HG03045 (cell line): ENCODE data around the gene MRGPRD.
"Not testable (repeated sequence)": the region's sequence is repeated elsewhere in the genome, so short reads cannot be mapped to it uniquely, and the experiment has no call there.

Experiments used
- ATAC-seq: cut with Tn5 transposase; IDR thresholded peaks from one replicate; pipeline ENCODE4 v1.9.1; 2021; ENCODE audit warnings: mild to moderate bottlenecking, moderate library complexity; ENCODE audit not compliant: unreplicated experiment

Gene MRGPRD

GRCh38 chr11:69006816-69007215 lies 26.0 kb upstream of the MRGPRD start:
- no peak for ATAC-seq

DNA sequence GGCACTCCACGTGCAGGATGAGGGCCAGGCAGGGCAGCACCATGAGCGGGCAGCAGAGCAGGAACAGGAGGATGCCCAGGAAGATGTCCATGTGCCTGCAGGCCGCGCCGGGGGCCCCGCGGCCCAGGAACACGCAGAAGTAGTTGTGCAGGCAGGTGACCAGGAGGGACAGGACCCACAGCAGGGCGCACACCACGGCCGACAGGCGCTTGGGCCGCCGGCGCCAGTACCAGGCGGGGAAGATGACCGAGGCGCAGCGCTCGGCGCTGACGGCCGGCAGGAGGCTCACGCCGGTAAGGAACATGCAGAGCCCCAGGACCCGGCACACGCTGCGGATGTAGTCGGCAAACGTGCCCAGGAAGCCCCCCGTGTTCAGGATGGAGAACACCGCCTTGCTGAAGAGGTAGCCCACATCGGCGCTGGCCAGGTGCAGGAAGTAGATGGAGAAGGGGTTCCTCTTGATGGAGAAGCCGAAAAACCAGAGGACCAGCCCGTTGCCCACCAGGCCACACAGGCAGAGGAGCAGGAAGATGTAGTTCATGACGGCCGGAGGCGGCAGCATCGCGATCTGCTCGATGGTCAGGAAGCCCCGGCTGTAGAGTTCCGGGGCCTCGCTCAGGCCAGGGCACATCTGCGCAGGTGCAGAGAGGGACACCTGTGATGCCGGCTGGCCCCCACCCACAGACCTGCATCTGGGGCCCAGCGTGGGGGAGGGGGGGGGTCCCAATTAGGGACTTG lies 25.0 kb upstream of the MRGPRD start:
- ATAC-seq, result no peak

DNA sequence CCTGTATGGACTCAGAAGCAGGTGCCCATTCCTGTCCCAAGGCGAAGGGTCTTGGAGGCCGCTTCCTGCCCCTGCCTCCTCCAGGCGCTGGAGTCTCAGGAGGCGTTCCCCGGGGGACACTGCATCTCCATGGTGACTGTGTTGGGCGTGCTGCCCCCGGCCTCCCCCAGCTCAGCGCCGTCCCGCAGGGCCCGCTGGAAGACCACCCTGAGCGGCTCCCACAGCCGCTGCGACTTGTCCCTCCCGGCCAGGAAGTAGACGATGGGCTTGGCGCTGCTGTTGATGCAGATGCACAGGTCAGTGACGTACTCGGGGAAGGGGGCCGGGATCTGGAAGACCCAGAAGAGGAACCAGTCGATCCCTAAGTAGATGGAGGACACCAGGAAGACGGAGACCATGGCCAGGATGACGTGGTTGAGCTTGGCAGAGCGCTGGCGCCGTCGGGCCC lies 24.4 kb upstream of the MRGPRD start:
- no peak for ATAC-seq

GRCh38 chr11:69004411-69005182 lies 23.8 kb upstream of the MRGPRD start:
- ATAC-seq, result no peak

DNA sequence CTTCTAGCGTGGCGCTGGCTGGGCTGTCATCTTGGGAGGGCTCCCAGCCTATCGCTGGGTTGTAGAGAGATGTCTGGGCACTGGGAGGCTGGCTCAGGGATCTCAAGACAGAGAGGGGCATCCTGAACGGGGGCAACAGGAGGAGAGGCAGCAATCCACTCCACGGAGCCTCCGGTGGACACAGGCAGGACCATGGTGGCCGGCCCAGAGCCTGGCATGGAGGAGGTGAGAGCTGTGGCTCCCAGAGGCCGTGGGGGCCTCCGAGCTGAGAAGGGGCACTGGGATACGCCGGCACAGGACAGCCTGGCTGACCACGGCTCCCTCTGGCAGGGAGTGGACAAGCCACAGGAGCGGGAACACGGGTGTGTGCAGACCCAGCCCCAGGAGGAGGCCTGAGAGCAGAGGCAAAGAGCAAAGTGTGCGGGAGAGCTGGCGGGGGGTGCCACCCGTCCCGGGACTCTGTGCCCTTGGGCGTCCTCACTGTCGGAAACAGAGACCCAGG lies 23.1 kb upstream of the MRGPRD start:
- ATAC-seq, result no peak

DNA sequence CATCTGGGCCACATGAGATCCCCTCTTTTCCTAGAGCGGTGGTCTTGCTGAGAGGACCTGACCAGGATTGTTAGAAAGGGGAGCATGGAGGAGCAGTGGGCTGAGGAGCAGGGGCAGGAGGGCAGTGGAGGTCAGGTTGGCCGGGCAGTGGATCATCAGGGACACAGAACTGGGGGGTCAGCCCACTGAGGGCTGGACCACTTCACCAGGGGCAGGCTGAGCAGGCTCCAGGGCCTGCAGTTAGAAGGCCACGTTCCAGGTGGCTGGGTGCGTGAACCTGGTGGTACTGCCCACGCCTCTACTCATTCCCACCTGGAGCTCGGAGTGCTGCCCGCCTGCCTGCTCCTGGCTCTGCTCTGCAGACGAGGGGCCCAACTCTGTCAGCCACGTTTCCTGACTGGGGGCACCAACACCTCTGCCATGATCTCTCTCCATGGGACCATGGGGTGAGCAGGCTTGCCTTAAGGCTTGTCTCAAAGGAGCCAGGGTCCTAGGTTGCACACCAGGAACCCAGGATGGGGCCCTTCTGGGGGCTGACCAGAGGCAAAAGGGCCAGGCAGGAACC lies 22.6 kb upstream of the MRGPRD start:
- no peak for ATAC-seq

GRCh38 chr11:69002570-69003231 lies 21.9 kb upstream of the MRGPRD start:
- no peak for ATAC-seq

DNA sequence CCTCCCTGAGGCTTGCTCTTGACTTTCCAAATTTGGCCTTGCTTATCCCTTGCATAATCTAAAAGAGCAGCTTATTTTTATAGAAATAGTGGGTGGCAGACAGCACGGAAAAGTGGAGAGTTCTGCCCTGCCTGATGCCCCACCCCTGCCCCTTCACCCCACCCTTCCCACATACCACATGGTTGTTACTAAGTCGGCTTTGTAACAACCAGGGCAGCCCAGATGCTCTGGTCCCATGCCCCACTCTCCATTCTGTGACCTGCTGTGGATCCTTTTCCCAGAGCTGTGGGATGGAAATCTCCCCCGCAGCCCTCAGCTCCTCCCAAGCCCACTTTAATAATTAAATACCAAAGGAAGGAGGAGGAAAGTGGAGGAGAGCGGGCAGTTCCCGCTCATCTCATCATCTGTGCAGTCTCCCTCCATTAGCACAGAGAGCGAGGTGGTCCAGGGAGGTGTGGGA lies 21.4 kb upstream of the MRGPRD start:
- no peak for ATAC-seq

- no peak for ATAC-seq
Measured at GRCh38 chr11:69001243-69002081, 20.7 kb upstream of the MRGPRD start.

DNA sequence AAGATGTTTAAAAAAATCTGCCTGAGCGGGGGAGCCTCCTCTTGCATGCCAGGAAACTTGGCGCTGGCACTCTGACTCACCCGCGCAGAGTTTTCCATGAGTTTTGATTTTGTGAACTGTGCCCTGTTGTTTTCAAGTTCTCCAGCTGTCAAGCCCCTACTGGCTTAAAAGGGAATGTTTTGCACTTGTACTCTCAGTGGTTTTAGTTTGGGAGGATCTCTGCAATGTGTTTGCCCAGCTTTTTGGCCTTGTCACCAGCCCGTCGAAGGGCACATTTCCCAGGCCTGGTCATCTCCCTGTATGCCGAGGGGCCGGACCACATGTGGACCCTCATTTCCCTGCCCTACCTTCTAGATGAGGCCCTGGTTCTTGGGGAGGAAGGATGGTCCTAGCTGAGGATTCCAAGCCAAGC lies 20.1 kb upstream of the MRGPRD start:
- no peak for ATAC-seq

- no peak for ATAC-seq
Measured at GRCh38 chr11:69000391-69000790, 19.6 kb upstream of the MRGPRD start.

- ATAC-seq, result not testable (repeated sequence)
Measured at GRCh38 chr11:68999748-69000355, 19.1 kb upstream of the MRGPRD start.

GRCh38 chr11:68999093-68999747 lies 18.4 kb upstream of the MRGPRD start:
- no peak for ATAC-seq

GRCh38 chr11:68998390-68998911 lies 17.7 kb upstream of the MRGPRD start:
- no peak for ATAC-seq

DNA sequence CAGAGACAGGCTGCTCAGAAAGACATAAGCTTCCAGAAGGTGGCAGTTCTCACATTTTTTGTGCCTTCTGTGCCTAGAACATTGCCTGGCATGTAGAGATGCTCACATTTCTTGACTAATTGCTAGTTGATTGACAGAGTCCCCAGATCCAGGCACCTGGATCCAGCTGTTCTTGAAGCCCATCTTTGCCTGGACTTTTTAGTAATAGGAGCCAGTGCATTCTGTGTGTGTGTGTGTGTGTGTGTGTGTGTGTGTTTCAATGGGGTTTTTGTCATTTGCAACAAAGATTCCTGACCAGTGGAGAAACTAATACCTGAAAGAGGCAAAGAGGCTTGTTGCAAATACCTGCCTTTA lies 17.2 kb upstream of the MRGPRD start:
- no peak for ATAC-seq

DNA sequence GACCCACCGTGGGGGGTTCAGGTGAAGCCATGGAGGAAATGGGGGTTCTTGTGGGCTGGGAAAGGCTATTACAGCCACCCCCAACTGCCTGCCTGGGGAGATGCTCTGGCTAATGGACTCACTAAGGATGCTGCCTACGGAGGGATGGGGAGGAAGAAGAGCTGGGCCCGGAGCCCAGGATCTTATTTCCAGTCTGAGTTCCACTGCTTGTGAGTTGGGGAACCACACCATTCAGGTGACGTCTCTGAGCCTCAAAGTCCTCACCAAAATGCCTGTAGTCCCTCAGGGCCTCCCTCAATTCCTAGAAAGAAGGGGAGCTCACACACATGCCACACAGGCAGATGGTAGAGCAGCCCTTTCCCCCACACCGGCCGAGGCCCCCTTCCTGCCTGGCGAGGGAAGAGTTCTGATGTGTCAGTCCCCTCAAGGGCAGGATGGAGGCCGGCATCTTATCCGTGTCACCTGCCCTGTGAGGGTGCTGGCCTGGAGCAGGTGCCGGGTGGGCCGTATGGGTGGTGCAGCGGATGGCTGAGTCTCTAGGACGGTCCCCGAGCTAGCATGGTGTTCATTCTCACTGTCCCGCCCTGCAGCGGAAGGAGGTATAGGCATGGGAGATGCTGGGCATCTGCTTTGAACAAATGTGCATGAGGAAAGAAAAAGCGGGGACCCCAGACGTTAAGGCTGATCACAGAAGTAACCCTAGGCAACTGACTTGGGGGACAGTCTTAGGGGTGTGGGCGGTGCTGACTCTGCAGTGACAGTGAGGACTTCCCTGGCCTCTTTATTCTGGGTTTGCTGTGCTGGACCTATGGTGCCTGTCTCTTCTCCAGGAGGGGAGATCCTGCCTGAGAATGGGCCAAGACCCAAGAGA lies 16.6 kb upstream of the MRGPRD start:
- ATAC-seq, result no peak

DNA sequence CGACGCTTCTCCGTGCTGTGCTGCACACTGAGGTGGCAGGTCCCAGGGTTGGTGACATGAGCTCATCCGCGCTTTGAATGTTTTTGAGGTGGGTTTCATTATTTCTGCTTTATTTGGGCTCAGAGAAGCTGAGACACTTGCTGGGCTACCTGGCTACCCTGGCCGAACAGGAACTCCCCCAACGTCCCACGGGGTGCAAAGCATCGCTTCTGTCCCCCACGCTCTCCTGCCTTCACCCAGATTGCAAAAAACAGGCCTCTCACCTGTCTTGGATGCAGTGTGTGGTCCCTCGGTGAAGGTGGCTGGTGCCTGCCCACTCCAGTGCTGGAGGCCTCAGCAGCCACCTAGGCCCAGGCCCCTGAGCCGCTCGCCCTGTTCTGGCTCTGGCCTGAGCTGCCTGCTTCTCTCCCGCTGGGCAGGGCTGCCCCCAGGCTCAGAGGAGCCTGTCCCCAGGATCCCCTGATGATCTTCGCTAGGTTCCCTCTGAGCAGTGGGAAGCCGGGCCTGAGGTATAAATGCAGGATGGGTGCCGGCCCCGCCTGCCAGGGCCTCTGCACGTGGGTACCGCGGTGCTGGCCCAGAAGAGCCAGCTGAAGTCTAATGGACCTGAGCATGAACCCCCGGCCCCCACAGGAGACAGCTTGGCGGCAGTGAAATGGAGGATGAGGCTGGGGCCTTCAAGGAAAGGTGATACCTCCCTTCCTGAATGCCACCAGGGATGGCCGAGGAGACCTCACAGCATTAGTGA lies 15.8 kb upstream of the MRGPRD start:
- ATAC-seq, result no peak

- no peak for ATAC-seq
Measured at GRCh38 chr11:68994894-68995285, 14.1 kb upstream of the MRGPRD start.
